ENCODE measurements around the gene USP17L29. TPM values are rescaled to one million over a fixed set of nuclear protein-coding genes. Genes with fewer than 3 reads are reported as not detected.
"Not testable (repeated sequence)": the region's sequence is repeated elsewhere in the genome, so short reads cannot be mapped to it uniquely, and the experiment has no call there.

Gene USP17L29, protein sequence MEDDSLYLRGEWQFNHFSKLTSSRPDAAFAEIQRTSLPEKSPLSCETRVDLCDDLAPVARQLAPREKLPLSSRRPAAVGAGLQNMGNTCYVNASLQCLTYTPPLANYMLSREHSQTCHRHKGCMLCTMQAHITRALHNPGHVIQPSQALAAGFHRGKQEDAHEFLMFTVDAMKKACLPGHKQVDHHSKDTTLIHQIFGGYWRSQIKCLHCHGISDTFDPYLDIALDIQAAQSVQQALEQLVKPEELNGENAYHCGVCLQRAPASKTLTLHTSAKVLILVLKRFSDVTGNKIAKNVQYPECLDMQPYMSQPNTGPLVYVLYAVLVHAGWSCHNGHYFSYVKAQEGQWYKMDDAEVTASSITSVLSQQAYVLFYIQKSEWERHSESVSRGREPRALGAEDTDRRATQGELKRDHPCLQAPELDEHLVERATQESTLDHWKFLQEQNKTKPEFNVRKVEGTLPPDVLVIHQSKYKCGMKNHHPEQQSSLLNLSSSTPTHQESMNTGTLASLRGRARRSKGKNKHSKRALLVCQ
- total RNA-seq (2014; rRNA removed; shearing (Covaris generic)), result not detected in 2 replicates

DNA sequence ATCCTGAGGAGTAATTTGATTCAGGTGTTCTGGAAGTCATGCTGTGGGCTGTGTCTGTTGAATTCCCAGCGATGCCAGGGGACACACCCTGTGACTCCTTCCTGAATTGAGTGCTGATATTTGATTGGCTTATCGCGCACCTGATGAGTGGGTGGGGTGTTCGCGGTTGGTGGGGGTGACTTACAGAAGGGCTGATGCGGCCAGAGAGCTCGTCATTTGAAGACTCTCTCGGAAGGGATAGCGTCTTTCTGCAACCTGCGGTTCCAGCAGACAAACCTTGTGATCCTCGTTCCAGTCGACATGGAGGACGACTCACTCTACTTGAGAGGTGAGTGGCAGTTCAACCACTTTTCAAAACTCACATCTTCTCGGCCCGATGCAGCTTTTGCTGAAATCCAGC is at the start of gene USP17L29:
Gene USP17L29 (plus strand): TSS at position 301 of the 400 bp plus-strand sequence. CDS start 0 bp downstream, at position 301.
- DNase-seq (ENCODE audit: low spot score), result not testable (repeated sequence)

DNA sequence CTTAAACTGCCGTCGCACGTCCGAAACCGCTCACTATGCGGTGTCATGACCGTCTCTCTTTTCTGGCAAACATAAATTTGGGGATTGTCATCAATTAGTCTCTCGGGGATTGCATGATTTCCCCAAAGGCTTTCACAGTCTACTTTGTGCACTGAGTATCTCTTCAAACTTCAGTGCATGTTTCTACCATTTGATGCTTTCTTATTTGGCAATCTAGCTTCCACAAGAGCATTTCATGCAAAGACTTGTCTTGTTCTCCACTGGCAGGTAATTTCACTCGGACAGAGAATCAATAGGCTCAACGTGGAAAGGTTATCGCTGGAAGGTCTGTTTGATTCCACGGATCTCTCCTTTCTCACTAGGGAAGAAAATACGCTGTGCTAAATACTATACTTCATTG is 29.2 kb upstream of the USP17L29 start:
- DNase-seq (ENCODE audit: low spot score), result not testable (repeated sequence)

- DNase-seq (ENCODE audit: low spot score), result not testable (repeated sequence)
Measured at GRCh38 chr4:9324865-9325264, 28.6 kb upstream of the USP17L29 start, which contains the start of gene USP17L24. TSS of gene USP17L24 (plus strand) at chr4:9325165. CDS start at chr4:9325165, 0 bp downstream.

DNA sequence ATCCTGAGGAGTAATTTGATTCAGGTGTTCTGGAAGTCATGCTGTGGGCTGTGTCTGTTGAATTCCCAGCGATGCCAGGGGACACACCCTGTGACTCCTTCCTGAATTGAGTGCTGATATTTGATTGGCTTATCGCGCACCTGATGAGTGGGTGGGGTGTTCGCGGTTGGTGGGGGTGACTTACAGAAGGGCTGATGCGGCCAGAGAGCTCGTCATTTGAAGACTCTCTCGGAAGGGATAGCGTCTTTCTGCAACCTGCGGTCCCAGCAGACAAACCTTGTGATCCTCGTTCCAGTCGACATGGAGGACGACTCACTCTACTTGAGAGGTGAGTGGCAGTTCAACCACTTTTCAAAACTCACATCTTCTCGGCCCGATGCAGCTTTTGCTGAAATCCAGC is 23.8 kb upstream of the USP17L29 start, which contains the start of gene USP17L25:
Gene USP17L25 (plus strand): TSS at position 301 of the 400 bp plus-strand sequence. CDS start 0 bp downstream, at position 301.
- DNase-seq (ENCODE audit: low spot score), result not testable (repeated sequence)

- DNase-seq (ENCODE audit: low spot score), result not testable (repeated sequence)
Measured at GRCh38 chr4:9334358-9334757, 19.1 kb upstream of the USP17L29 start, which contains the start of gene USP17L26. TSS of gene USP17L26 (plus strand) at chr4:9334658. CDS start at chr4:9334658, 0 bp downstream.

- not testable (repeated sequence) for DNase-seq (ENCODE audit: low spot score)
Measured at GRCh38 chr4:9339103-9339502, 14.3 kb upstream of the USP17L29 start, which contains the start of gene USP17L5. TSS of gene USP17L5 (plus strand) at chr4:9339403. CDS start at chr4:9339403, 0 bp downstream.

DNA sequence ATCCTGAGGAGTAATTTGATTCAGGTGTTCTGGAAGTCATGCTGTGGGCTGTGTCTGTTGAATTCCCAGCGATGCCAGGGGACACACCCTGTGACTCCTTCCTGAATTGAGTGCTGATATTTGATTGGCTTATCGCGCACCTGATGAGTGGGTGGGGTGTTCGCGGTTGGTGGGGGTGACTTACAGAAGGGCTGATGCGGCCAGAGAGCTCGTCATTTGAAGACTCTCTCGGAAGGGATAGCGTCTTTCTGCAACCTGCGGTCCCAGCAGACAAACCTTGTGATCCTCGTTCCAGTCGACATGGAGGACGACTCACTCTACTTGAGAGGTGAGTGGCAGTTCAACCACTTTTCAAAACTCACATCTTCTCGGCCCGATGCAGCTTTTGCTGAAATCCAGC is 9.6 kb upstream of the USP17L29 start, which contains the start of gene USP17L27:
Gene USP17L27 (plus strand): TSS at position 301 of the 400 bp plus-strand sequence. CDS start 0 bp downstream, at position 301.
- not testable (repeated sequence) for DNase-seq (ENCODE audit: low spot score)

DNA sequence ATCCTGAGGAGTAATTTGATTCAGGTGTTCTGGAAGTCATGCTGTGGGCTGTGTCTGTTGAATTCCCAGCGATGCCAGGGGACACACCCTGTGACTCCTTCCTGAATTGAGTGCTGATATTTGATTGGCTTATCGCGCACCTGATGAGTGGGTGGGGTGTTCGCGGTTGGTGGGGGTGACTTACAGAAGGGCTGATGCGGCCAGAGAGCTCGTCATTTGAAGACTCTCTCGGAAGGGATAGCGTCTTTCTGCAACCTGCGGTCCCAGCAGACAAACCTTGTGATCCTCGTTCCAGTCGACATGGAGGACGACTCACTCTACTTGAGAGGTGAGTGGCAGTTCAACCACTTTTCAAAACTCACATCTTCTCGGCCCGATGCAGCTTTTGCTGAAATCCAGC is 4.8 kb upstream of the USP17L29 start, which contains the start of gene USP17L28:
Gene USP17L28 (plus strand): TSS at position 301 of the 400 bp plus-strand sequence. CDS start 0 bp downstream, at position 301.
- DNase-seq (ENCODE audit: low spot score), result not testable (repeated sequence)

DNA sequence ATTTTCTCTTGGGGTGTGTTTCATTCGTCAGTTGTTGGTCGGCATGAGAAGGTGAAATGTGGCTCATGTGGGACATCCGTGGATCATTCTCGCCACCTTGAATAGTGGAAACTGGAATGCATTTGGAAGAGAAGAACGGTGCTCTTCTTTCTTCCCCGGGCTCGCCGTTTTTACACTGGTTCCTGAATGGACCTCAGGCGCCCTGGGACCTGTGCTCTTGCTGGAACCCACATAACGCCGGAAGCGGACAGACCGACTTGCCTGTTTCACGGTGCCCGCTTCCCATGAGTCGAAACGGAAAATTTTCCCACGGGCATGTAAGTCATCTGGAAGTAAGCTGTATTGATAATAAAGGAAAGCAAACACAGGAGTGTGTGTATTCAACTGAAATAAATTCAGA is 2.6 kb upstream of the USP17L29 start:
- DNase-seq (ENCODE audit: low spot score), result not testable (repeated sequence)

DNA sequence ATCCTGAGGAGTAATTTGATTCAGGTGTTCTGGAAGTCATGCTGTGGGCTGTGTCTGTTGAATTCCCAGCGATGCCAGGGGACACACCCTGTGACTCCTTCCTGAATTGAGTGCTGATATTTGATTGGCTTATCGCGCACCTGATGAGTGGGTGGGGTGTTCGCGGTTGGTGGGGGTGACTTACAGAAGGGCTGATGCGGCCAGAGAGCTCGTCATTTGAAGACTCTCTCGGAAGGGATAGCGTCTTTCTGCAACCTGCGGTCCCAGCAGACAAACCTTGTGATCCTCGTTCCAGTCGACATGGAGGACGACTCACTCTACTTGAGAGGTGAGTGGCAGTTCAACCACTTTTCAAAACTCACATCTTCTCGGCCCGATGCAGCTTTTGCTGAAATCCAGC is 9.4 kb downstream of the USP17L29 start, which contains the start of gene USP17L30:
Gene USP17L30 (plus strand): TSS at position 301 of the 400 bp plus-strand sequence. CDS start 0 bp downstream, at position 301.
- DNase-seq (ENCODE audit: low spot score), result not testable (repeated sequence)

DNA sequence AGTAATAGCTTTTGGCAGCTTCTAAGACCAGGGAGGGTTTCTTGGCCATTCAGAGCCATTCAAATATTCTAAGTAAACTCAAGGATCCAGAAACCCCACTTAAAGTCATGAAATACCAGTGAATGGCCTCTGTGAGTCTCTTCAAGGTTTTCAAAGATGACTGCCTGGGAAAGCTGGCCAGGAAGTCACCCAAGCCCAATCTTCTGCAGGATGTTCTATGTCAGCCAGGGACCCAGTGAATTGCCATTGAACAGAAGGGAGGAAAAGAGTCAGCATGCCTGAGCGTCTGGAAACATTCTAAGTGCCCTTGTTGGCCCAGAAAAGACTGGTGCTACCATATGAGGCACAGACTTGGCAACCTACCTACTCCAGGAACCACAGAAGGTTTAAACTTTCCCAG is 26.4 kb downstream of the USP17L29 start:
- not testable (repeated sequence) for DNase-seq (ENCODE audit: low spot score)

DNA sequence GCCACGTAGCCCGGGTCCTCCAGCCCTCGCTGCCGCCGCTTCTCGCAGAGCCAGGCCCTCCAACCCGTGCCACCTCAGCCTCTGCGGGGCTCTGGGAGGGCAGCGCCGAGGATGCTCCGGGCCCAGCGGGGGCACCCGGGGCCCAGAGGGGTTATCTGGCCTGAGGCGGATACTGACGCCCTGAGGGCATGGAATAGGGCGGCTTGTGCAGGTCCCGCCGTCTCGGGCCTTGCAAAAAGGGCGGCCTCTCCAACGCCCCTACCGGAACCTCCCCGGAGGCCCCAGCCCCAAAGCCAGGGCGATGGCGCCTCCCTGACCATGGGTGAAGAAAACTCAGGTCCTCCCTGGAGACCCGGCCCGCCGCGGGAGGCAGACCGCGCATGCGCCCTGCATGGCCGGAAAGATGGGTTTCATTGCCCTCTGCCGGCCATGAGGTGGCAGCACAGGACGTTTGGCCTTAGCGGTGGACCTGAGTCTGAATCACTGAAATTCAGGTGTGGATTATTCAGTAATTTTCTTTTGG is 27.6 kb downstream of the USP17L29 start:
- DNase-seq (ENCODE audit: low spot score), result not testable (repeated sequence)

DNA sequence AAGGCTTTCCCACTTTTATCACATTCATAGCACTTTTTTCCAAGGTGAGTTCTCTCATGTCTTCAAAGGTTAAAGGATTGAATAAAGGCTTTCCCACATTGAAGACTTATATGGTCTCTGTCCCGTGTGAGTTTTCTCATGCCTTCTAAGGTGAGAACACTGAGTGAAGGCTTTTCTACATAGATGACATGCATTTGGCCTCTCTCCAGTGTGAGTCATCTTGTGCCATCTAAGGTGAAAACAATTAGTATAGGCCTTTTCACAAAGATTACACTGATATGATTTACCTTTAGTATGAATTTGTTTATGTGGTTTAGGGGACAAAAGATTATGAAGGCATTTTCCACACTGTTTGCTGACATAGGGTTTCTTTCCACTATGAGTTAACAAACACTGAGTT is 30.7 kb downstream of the USP17L29 start:
- DNase-seq (ENCODE audit: low spot score), result no peak

DNA sequence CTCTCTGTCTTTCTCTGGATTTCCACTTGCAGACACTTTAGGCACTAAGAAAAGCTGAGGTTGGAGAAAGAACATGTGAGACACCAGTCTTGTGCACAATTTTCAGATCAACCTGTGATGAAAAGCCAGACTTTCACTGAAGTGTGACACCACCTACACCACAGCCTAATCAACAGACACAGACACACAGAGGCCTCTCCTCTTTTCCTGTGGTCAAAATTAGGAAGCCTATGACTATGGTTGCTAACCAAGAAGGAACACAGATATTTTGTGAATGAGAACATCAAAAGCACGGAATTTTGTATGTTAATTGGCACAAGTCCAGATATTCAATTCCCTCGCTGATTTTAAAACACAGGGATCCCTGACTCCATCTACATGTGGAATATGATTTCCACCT is 35.6 kb downstream of the USP17L29 start:
- not testable (repeated sequence) for DNase-seq (ENCODE audit: low spot score)

Other genes starting within 250 kb of the USP17L29 start
- not detected in 2 replicates for gene FAM90A26, start 183.2 kb upstream of the USP17L29 start, total RNA-seq (2014; rRNA removed; shearing (Covaris generic))
- not detected in 2 replicates for gene USP17L10, start 143.0 kb upstream of the USP17L29 start, total RNA-seq (2014; rRNA removed; shearing (Covaris generic))
- gene USP17L11, start 138.2 kb upstream of the USP17L29 start, total RNA-seq (2014; rRNA removed; shearing (Covaris generic)), result not detected in 2 replicates
- not detected in 2 replicates for gene USP17L12, start 133.5 kb upstream of the USP17L29 start, total RNA-seq (2014; rRNA removed; shearing (Covaris generic))
- not detected in 2 replicates for gene USP17L13, start 128.7 kb upstream of the USP17L29 start, total RNA-seq (2014; rRNA removed; shearing (Covaris generic))
- gene USP17L15, start 119.3 kb upstream of the USP17L29 start, total RNA-seq (2014; rRNA removed; shearing (Covaris generic)), result not detected in 2 replicates
- not detected in 2 replicates for gene USP17L17, start 109.8 kb upstream of the USP17L29 start, total RNA-seq (2014; rRNA removed; shearing (Covaris generic))
- gene USP17L18, start 105.0 kb upstream of the USP17L29 start, total RNA-seq (2014; rRNA removed; shearing (Covaris generic)), result not detected in 2 replicates
- not detected in 2 replicates for gene USP17L19, start 100.3 kb upstream of the USP17L29 start, total RNA-seq (2014; rRNA removed; shearing (Covaris generic))
- gene USP17L20, start 95.5 kb upstream of the USP17L29 start, total RNA-seq (2014; rRNA removed; shearing (Covaris generic)), result not detected in 2 replicates
- gene USP17L21, start 90.8 kb upstream of the USP17L29 start, total RNA-seq (2014; rRNA removed; shearing (Covaris generic)), result not detected in 2 replicates
- 0.39 TPM in 1 of 2 replicates, not detected in the other for gene USP17L22, start 86.0 kb upstream of the USP17L29 start, total RNA-seq (2014; rRNA removed; shearing (Covaris generic))
- gene USP17L24, start 28.5 kb upstream of the USP17L29 start, total RNA-seq (2014; rRNA removed; shearing (Covaris generic)), result not detected in 2 replicates
- not detected in 2 replicates for gene USP17L25, start 23.7 kb upstream of the USP17L29 start, total RNA-seq (2014; rRNA removed; shearing (Covaris generic))
- gene USP17L26, start 19.0 kb upstream of the USP17L29 start, total RNA-seq (2014; rRNA removed; shearing (Covaris generic)), result not detected in 2 replicates
- not detected in 2 replicates for gene USP17L5, start 14.2 kb upstream of the USP17L29 start, total RNA-seq (2014; rRNA removed; shearing (Covaris generic))
- gene USP17L27, start 9.5 kb upstream of the USP17L29 start, total RNA-seq (2014; rRNA removed; shearing (Covaris generic)), result not detected in 2 replicates
- not detected in 2 replicates for gene USP17L28, start 4.7 kb upstream of the USP17L29 start, total RNA-seq (2014; rRNA removed; shearing (Covaris generic))
- gene USP17L30, start 9.5 kb downstream of the USP17L29 start, total RNA-seq (2014; rRNA removed; shearing (Covaris generic)), result not detected in 2 replicates
- not detected in 2 replicates for gene DEFB131A, start 90.8 kb downstream of the USP17L29 start, total RNA-seq (2014; rRNA removed; shearing (Covaris generic))

Measured in HT-29 (cell line).